SW 1271 (cell line): ENCODE measurements around the gene CYP4B1.
"Not testable (repeated sequence)": the region's sequence is repeated elsewhere in the genome, so short reads cannot be mapped to it uniquely, and the experiment has no call there.

Source experiments
- DNase-seq, 2 experiments: peaks; one replicate each; lab custom pipeline; 2025; lab: John Stamatoyannopoulos, UW

Gene CYP4B1

DNA sequence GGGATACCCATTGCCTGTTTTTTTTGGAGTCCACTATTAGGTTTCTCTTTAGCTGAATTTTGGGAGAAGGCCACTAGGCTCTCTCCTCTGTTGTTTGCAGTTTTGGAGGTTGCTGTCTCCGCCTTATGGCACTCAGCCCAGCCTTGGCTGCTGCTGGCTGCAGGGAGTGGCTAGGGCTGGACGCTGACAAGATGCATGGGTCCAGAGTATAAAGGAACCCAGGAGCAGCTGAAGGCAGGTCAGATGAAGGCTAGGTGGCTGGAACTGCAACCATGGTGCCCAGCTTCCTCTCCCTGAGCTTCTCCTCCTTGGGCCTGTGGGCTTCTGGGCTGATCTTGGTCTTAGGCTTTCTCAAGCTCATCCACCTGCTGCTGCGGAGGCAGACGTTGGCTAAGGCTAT is at the start of gene CYP4B1:
Gene CYP4B1 (plus strand): TSS at position 237 of the 400 bp plus-strand sequence. CDS start 36 bp downstream, at position 273.
- DNase-seq, result no peak

DNA sequence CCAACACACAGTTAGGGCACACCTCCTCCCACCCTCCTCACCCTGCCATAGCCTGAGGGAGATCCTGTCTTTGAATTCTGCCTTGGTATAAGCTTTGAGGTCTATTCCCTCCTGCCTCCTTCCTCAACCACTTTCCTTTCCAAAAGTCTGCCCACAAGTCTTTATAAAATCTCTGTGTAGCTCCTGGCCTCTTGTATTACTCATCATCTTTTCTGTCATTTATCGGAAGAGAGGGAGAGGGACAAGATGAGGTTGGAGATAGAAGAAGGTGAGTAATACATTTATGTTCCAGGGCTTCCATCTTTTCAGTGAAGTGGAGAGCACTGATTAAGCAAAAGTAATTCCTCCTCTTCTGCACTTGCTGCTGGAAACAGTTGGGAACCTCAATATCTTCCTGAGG is 49.4 kb upstream of the CYP4B1 start:
- no peak for DNase-seq

GRCh38 chr1:46749921-46750404 is 48.9 kb upstream of the CYP4B1 start:
- no peak for DNase-seq

GRCh38 chr1:46753985-46754384 is 44.9 kb upstream of the CYP4B1 start:
- DNase-seq, result no peak

- DNase-seq, result not testable (repeated sequence)
These were observed 44.1 kb upstream of the CYP4B1 start for GRCh38 chr1:46754707-46755106.

- DNase-seq, result no peak
These were observed 43.7 kb upstream of the CYP4B1 start for GRCh38 chr1:46755121-46755520.

GRCh38 chr1:46757247-46757955 is 41.4 kb upstream of the CYP4B1 start:
- no peak for DNase-seq

DNA sequence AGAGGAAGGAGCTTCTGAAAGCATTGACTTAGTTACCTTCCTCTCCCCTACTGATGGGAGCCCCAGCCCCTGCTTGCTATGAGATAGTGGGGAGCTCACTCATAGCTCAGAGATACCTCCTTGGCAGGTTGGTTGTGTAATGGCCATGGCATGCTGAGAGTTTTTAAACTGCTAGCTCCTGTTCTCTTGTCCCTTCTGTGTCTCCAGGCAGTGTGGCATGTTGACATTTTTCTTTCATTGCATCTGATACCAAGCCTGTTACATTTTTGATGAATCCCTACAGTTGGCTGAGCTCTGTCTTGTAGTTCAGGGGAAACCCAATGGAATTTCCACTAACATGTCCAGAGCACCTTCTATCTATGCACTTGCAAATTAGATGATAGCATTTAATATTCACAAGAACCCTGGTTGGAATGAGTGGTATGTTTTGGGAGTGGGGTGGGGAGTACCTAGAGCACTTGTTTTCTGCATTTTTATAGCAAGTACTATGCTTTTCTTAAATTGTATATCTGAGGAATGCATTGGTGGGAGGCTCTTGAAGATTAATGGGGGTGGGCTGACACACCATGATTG is 40.8 kb upstream of the CYP4B1 start:
- DNase-seq, result no peak

DNA sequence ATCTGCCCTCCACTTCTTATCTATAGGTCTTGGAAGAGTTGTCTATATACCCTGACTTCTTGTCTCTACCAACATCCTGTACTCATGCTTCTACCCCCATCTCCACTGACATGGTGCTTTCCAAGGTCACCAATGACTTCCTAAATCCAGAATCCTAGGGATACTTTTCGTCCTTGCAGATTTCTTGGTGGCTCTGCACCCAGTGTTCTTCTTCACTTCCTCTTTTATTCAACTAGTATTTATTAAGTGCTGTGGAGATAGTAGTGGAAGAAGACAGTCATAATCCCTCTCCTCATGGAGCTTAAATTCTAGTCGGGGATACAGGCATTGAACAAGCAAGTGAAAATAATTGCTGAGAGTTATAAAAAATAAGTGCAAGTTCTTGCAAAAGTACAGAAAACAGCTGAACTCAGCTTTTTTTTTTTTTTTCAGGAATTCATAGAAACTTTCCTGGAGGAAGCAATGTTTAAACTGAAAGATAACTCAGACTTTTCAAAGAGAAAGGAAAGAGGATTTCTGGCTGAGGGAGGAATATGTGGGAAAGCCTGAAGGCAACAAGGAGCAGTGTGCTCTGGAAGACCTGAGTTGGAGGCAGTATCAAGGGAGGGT is 38.2 kb upstream of the CYP4B1 start:
- DNase-seq, result no peak

DNA sequence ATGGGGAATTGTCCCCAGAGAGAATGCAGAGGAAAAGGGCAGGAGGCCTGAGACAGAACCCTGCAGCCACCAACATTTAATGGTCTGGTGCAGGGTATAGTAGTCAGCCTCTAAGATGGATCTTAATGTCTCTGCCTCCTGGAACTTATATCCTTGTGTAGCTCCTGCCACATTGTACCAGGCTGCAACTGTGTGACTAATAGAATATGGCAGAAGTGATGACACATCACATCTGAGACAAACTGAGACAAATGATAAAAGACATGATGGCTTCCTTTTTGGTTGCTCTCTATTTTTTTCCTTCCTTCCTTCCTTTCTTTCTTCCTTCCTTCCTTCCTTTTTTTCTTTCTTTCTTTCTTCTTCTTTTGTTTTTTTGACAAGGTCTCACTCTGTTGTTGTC is 37.1 kb upstream of the CYP4B1 start:
- no peak for DNase-seq

DNA sequence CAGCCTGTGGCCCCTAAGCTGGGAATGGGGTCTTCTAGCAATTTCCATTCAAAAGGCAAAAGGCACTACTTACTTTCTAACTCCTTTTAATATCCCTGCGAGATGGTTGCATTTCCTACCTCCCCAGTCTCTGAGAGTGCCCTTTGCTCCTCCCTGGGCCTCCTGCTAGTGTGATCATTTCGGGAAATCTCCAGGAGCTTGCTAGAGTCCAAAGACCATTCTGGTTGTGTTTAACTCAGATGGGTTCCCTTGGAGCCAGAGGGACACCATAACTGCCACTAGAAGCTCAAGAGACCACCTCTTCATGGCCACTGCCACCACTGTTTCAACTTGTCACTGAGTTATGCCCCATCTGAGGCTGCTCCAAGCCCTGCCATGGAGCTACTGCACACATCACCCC is 34.4 kb upstream of the CYP4B1 start:
- no peak for DNase-seq

DNA sequence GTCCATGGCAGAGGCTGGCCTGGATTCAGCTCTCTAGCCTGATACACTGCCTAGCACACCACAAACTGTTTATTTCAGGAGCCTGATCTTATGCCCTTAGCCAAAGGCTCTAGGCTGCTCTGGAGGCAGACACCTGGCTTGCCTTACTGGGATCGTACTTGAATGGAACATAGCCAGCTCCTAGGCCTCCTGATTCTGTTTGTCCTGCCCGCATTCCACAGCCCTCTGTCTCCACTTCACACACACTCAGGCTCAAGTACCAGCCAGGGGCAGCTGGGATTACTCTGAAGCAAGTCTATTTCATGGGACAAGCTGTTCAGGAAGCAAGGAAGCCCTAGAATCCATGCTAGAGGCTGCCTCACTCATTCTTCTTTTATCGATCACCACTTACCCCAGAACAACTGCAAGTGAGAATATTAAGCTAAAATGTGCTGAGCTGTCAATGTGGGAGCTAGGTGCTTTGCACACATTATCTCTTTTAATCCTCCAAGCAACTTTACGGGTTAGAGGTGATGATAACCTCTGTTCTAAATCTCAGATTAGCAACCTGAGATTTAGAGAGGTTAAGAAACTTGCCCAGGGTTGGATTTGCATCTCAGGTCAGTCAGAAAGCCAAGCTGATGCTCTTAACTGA is 31.1 kb upstream of the CYP4B1 start:
- DNase-seq, result no peak

- no peak for DNase-seq
These were observed 30.4 kb upstream of the CYP4B1 start for GRCh38 chr1:46768445-46768844.

GRCh38 chr1:46769028-46769740 is 29.7 kb upstream of the CYP4B1 start:
- no peak for DNase-seq

- no peak for DNase-seq
These were observed 28.3 kb upstream of the CYP4B1 start for GRCh38 chr1:46770541-46770940.

- DNase-seq, result no peak
These were observed 26.3 kb upstream of the CYP4B1 start for GRCh38 chr1:46772571-46772970.

DNA sequence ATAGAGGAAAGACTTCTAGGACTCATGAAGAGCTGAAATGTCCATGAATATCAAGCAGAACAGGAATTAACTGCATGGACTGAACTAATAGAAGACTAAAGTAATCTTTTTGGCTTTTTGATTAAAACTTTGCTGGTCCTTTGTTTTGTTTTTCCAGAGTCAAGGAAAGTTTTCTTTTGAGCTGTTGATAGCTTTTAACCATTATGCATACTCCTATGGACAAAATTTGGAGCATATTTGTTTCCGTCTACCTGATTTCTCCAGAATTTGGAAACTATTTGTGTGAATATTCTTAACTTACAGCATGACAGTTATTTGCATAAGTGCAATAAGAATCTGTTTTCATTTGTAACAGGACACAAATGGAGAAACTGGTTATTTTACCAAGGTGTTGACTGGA is 24.5 kb upstream of the CYP4B1 start:
- DNase-seq, result no peak

DNA sequence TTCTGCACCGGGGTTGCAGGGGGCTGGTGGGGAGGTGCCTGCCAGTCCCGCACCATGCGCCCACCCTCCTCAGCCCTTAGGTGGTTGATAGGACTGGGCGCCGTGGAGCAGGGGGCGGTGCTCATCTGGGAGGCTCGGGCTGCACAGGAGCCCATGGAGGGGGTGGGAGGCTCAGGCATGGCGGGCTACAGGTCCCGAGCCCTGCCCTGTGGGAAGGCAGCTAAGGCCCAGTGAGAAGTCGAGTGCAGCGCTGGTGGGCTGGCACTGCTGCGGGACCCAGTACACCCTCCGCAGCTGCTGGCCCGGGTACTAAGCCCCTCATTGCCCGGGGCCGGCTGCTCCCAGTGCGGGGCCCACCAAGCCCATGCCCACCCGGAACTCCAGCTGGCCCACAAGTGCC is 20.4 kb upstream of the CYP4B1 start:
- not testable (repeated sequence) for DNase-seq

DNA sequence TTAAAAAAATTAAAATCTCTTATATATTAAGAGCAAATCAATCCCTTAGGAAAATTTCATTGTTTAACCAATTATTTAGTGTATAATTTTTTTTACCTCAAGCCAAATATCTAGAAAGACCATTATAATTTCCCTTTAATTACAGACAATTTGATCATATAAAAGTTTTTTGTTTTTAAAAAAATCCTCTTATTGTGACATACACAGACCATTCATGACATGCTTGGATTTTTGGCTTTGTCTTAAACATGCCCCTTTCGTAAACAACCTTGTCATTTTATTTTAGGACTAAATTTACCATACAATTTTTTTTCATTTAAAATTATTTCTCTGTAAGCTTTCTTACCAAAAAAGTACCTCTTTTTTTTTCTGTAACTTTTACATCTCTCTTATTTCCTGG is 14.2 kb upstream of the CYP4B1 start:
- no peak for DNase-seq

DNA sequence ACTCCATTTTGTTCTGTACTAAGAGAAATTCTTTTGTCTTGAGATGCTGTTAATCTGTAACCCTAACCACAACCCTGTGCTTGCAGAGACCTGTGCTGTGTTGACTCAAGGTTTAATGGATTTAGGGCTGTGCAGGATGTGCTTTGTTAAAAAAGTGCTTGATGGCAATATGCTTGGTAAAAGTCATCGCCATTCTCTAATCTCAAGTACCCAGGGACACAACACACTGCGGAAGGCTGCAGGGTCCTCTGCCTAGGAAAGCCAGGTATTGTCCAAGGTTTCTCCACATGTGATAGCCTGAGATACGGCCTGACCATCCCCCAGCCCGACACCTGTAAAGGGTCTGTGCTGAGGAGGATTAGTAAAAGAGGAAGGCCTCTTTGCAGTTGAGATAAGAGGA is 10.2 kb upstream of the CYP4B1 start:
- DNase-seq, result not testable (repeated sequence)

DNA sequence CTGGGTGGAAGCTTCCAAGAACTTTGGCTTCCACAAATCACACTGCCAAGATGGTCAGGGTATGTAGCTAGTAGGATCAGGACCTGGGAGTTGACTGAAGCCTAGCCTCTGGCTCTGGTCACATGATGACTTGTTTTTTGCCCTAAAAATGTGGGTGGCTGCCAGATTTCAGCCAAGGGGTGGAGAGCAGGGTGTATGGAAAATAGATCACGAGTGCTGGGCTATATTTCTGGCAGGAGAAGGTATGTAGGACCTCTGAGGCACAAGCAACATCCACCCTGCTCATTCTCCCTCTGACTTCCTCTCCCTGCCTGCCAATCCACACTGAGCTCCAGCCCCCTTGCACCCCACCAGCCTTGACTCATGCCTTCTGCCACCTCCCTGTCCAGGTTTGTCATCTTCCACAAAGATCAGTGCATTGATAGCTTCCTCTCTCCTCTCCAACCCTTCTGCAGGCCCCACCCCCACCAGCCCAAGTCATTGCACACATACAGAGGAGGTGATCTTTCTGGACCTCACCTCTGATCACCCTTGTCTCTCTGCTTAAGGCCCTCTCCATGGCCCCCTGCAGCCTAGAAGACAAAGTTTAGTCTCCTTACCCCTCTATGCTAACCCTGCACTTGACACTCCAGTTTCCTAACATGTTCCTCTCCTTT is 8.3 kb upstream of the CYP4B1 start:
- no peak for DNase-seq

DNA sequence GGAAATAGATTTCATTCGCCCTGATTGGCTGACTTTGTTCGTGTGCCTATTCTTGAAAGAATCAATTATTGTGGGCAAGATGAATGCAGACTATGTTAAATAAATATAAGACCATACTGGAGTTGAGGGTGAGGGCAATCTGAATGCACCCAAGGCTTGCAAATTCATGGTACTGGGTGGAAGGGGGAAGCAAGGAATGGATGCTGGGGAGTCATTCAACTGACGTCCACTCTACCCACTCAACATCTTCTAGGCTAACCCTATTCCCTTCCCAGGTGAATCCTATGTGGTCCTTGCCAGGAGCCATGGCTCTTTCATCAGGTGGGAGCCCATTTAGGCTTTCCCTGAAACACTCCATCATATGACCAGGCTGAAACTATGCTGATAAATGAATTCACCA is 5.7 kb upstream of the CYP4B1 start:
- no peak for DNase-seq
